ENCODE results near the gene RRP1. TPM values are rescaled to one million over a fixed set of nuclear protein-coding genes. Genes with fewer than 3 reads are reported as not detected.

Gene RRP1
- polyA plus RNA-seq, 1 of the 3 experiments (the other 2 are of a cell fraction), result 22.7 TPM

- no peak for TF ChIP-seq SMC3 (IDR thresholded peaks at IDR 0.05; ENCODE audit: low read depth, low read length)
- TF ChIP-seq GATA2 (CRISPR knock-in tag; IDR thresholded peaks at IDR 0.05), result no peak
- no peak for TF ChIP-seq ZBTB33 (IDR thresholded peaks at IDR 0.05; ENCODE audit: borderline replicate concordance, low read depth)
These were observed 36.0 kb downstream of the RRP1 start (continued) for GRCh38 chr21:43825242-43825935.

GRCh38 chr21:43825936-43826622 lies 36.7 kb downstream of the RRP1 start:
- no peak overlapping the region for H3K4me3 ChIP-seq (ENCODE audit: low read depth in 2 of 2, low read length in 1 of 2)
- peaks cover 0 to 5% of the 10 kb centered on the region in 2 experiments; a peak in 2 of 4 replicates for H3K4me1 ChIP-seq (ENCODE audit: control insufficient read depth in 1 of 2, insufficient read depth in 2 of 2, low read depth in 1 of 2, low read length in 1 of 2)
- ChIA-PET POLR2A (interaction anchor here (0.6 kb wide), 1 partner anchor 138 kb away, joined by 3 read pairs; no protein-coding TSS in a partner anchor), CTCF (interaction anchor here (0.9 to 1.7 kb wide), 9 partner anchors 9 to 167 kb away, joined by 3 to 6 read pairs (median 4); no protein-coding TSS in a partner anchor)
- H4K20me1 ChIP-seq (ENCODE audit: insufficient read depth), result no peaks in the 10 kb centered on the region
- no peaks in the 10 kb centered on the region for H3K79me2 ChIP-seq (ENCODE audit: insufficient read depth)
- no peak overlapping the region; a peak in 1 of 4 replicates for H3K27ac ChIP-seq (ENCODE audit: low read depth in 2 of 2, low read length in 1 of 2)
- no peaks in the 10 kb centered on the region for H3F3A ChIP-seq (replicated peaks; ENCODE audit: insufficient read depth)
- H2AFZ ChIP-seq (ENCODE audit: low read depth), result no peak overlapping the region
- no peaks in the 10 kb centered on the region for H3K9me3 ChIP-seq
- H3K27me3 ChIP-seq (ENCODE audit: insufficient read depth), result no peaks in the 10 kb centered on the region; the same call in 1 of the 2 replicates
- peak; percentile 34 for TF ChIP-seq CTCF (IDR thresholded peaks at IDR 0.05)
- no peak for TF ChIP-seq CHD2 (IDR thresholded peaks at IDR 0.05; ENCODE audit: low read length, partially characterized antibody)
- H3K9me2 ChIP-seq, result no peaks in the 10 kb centered on the region
- no peak overlapping the region for H3K9ac ChIP-seq
- no peaks in the 10 kb centered on the region for H3K36me3 ChIP-seq (replicated peaks in 1 of 2; ENCODE audit: control insufficient read depth in 1 of 2, insufficient read depth in 2 of 2, low read length in 1 of 2)
- H3K4me2 ChIP-seq, result no peak overlapping the region
- 90% methylated on average over 23 of the region's 31 CpGs for WGBS (ENCODE audit: low lambda C conversion rate)
- peak; percentile 49 for DNase-seq

GRCh38 chr21:43826623-43826974 lies 37.2 kb downstream of the RRP1 start:
- H3K4me3 ChIP-seq (ENCODE audit: low read depth in 2 of 2, low read length in 1 of 2), result no peak overlapping the region
- 89% methylated on average over 6 of the region's 8 CpGs for WGBS (ENCODE audit: low lambda C conversion rate)
- H3K27ac ChIP-seq (ENCODE audit: low read depth in 2 of 2, low read length in 1 of 2), result peak overlapping the region in 1 of 2 experiments; percentile 58; a peak in 2 of 4 replicates
- POLR2A ChIA-PET, result no interaction called here
- CTCF ChIA-PET, result interaction anchor here (0.9 to 1.7 kb wide), 5 partner anchors 9 to 16 kb away, joined by 3 to 6 read pairs (median 4); no protein-coding TSS in a partner anchor
- H3K4me1 ChIP-seq (ENCODE audit: control insufficient read depth in 1 of 2, insufficient read depth in 2 of 2, low read depth in 1 of 2, low read length in 1 of 2), result peaks cover 0 to 5% of the 10 kb centered on the region in 2 experiments; a peak in 2 of 4 replicates
- H3K36me3 ChIP-seq (replicated peaks in 1 of 2; ENCODE audit: control insufficient read depth in 1 of 2, insufficient read depth in 2 of 2, low read length in 1 of 2), result no peaks in the 10 kb centered on the region
- TF ChIP-seq ELF1 (IDR thresholded peaks at IDR 0.05) (no peak), EP300 (IDR thresholded peaks at IDR 0.05; ENCODE audit: borderline replicate concordance in 1 of 2, low read depth in 1 of 2, low read length in 1 of 2) (no peak), FOXM1 (IDR thresholded peaks at IDR 0.05; ENCODE audit: low read depth) (no peak), TCF12 (IDR thresholded peaks at IDR 0.05) (no peak), RCOR1 (IDR thresholded peaks at IDR 0.05; ENCODE audit: low read length) (no peak)
- no peaks in the 10 kb centered on the region for H3F3A ChIP-seq (replicated peaks; ENCODE audit: insufficient read depth)
- DNase-seq, result peak; percentile 14
- H3K9me2 ChIP-seq, result no peaks in the 10 kb centered on the region
- peak overlapping the region; percentile 40; the same call in 1 of the 2 replicates for H3K9ac ChIP-seq
- H3K4me2 ChIP-seq, result no peak overlapping the region
- no peaks in the 10 kb centered on the region for H3K9me3 ChIP-seq
- no peaks in the 10 kb centered on the region for H4K20me1 ChIP-seq (ENCODE audit: insufficient read depth)
- H2AFZ ChIP-seq (ENCODE audit: low read depth), result 0 out of 2 replicates have a peak overlapping the region, but pooled peaks have one; percentile 56
- no peaks in the 10 kb centered on the region; the same call in 1 of the 2 replicates for H3K27me3 ChIP-seq (ENCODE audit: insufficient read depth)
- H3K79me2 ChIP-seq (ENCODE audit: insufficient read depth), result no peaks in the 10 kb centered on the region
